Stomach (tissue), 9 donors: ENCODE measurements around the gene FAM53C. TPM values are rescaled to one million over a fixed set of nuclear protein-coding genes. Genes with fewer than 3 reads are reported as not detected.

Source experiments
- DNase-seq, 2 donors: peaks; one replicate each; pipeline versions ENCODE4 v3.0.0 to v3.0.0-alpha.2; 2013 to 2019
- H3K27ac ChIP-seq, 5 donors: fragments of 200-600 bp in 4 of 5; sonication (generic) in 4 of 5; one replicate each; pipeline ENCODE4 v1.5.1; 2013 to 2019; ENCODE audit warnings: mild to moderate bottlenecking in 1 of 5, moderate library complexity in 1 of 5
- H3K27me3 ChIP-seq, 3 donors: fragments of 200-600 bp; sonication (generic); one replicate each; pipeline ENCODE4 v1.5.1; 2017 to 2019; ENCODE audit warnings: mixed run types in 1 of 3
- H3K36me3 ChIP-seq, 4 donors: fragments of 200-600 bp; sonication (generic); 1 replicate in 3 of 4; 2 replicates in 1 of 4; pipeline ENCODE4 v1.5.1; 2016 to 2019
- H3K4me1 ChIP-seq, 4 donors: fragments of 200-600 bp; sonication (generic); one replicate each; pipeline ENCODE4 v1.5.1; 2016 to 2019
- H3K4me3 ChIP-seq, 4 donors: fragments of 200-600 bp; sonication (generic) in 3 of 4; one replicate each; pipeline ENCODE4 v1.5.1; 2016 to 2019; ENCODE audit warnings: mild to moderate bottlenecking in 1 of 4
- H3K9me3 ChIP-seq, 4 donors: fragments of 200-600 bp; sonication (generic); one replicate each; pipeline ENCODE4 v1.5.1; 2016 to 2019
- EP300 ChIP-seq: sonication (generic); formaldehyde crosslinking; IDR thresholded peaks from one replicate; pipeline ENCODE4 v1.6.1; 2017; ENCODE audit warnings: antibody characterized with exemption
- POLR2A ChIP-seq, 4 donors: fragments of 450-650 bp; IDR thresholded peaks; one replicate each; pipeline ENCODE4 v1.6.1; 2016; ENCODE audit warnings: antibody characterized with exemption in 4 of 4, control low read depth in 2 of 4, mild to moderate bottlenecking in 1 of 4, moderate library complexity in 1 of 4
- POLR2AphosphoS5 ChIP-seq, 3 donors: sonication (generic); formaldehyde crosslinking; IDR thresholded peaks; one replicate each; pipeline ENCODE4 v1.6.1; 2016; ENCODE audit warnings: antibody characterized with exemption in 3 of 3
- WGBS, 5 donors: extraction: QIAGEN DNeasy Blood & Tissue Kit in 3 of 5; methylation state at CpG; one replicate each; pipeline versions ENCODE4 v1.1.5 to v1.1.7; 2013 to 2018; 5-methylcytosine and 5-hydroxymethylcytosine counted together
- intact Hi-C: fragments of 100-400 bp; cut with DNase I; formaldehyde crosslinking; loops from one replicate; pipeline ENCODE4 v1.15.1; 2023; ENCODE audit warnings: low total_unique reads
- polyA plus RNA-seq, 3 donors: library from polyadenylated mRNA; stranded (reverse); fragments of 200-250 nt; gene quantifications; one replicate each; pipeline ENCODE4 v1.2.3, GENCODE V29; 2013
- total RNA-seq, 5 donors: library from RNA; depleted of rRNA; stranded (reverse); fragments of >200 nt; gene quantifications; one replicate each; pipeline versions ENCODE4 v1.1.0 to v1.2.3, GENCODE V29; 2014 to 2016
- TF ChIP-seq, protein P1 (sequence below), 7 experiments: fragments of 450-650 bp in 4 of 7; fragments of 200-600 bp in 3 of 7; sonication (generic) in 3 of 7; IDR thresholded peaks; one replicate each; pipeline ENCODE4 v1.5.1; 2016 to 2019; ENCODE audit warnings: antibody characterized with exemption in 7 of 7, control low read depth in 2 of 7, mild to moderate bottlenecking in 1 of 7
- donor health status: healthy with polysubstance abuse.
- donor health status: Bipolar disorder and iron deficiency.
- donor health status: healthy.

The FAM53C gene
- total and polyA plus RNA-seq, 8 donors, result 0.29 to 43.3 (median 15.3) TPM

- H3K27ac ChIP-seq, result no peak overlapping the region
- no peak for DNase-seq
- peaks cover 29 to 54% (median 52%) of the 10 kb centered on the region in 4 donors for H3K36me3 ChIP-seq
- intact Hi-C loops, result no loop called here
- WGBS, 5 donors, result 65 to 86% (median 75%) methylated on average over 5 of the region's 5 CpGs
- H3K4me3 ChIP-seq, result no peak overlapping the region
- no peaks in the 10 kb centered on the region for H3K9me3 ChIP-seq
- H3K27me3 ChIP-seq, result no peaks in the 10 kb centered on the region
- TF ChIP-seq EP300 (no peak), POLR2AphosphoS5 (IDR thresholded peaks at IDR 0.05) (no peak), POLR2A (IDR thresholded peaks at IDR 0.05) (no peak)
- TF ChIP-seq, protein P1, sequence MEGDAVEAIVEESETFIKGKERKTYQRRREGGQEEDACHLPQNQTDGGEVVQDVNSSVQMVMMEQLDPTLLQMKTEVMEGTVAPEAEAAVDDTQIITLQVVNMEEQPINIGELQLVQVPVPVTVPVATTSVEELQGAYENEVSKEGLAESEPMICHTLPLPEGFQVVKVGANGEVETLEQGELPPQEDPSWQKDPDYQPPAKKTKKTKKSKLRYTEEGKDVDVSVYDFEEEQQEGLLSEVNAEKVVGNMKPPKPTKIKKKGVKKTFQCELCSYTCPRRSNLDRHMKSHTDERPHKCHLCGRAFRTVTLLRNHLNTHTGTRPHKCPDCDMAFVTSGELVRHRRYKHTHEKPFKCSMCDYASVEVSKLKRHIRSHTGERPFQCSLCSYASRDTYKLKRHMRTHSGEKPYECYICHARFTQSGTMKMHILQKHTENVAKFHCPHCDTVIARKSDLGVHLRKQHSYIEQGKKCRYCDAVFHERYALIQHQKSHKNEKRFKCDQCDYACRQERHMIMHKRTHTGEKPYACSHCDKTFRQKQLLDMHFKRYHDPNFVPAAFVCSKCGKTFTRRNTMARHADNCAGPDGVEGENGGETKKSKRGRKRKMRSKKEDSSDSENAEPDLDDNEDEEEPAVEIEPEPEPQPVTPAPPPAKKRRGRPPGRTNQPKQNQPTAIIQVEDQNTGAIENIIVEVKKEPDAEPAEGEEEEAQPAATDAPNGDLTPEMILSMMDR (IDR thresholded peaks at IDR 0.05), result no peak
- peaks cover 8 to 43% (median 25%) of the 10 kb centered on the region in 4 donors for H3K4me1 ChIP-seq
Observed at GRCh38 chr5:138372653-138373052, 34.6 kb downstream of the FAM53C start.

DNA sequence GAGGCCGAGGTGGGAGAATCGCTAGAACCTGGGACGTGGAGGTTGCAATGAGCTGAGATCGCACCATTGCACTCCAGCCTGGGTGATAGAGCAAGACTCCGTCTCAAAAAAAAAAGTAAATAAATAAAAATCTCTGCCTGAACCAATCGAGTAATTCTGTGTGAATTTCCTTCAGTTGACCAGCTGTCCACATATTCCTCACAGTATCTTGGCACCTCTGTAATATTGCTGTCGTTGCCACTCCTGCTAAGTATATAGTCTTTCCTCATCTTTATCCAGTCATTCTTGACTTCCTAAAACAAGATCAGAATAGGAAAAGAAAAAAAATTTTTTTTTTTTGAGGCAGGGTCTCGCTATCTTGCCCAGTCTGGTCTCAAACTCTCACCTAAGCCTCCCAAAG lies 44.3 kb downstream of the FAM53C start:
- intact Hi-C loops, result no loop called here
- Histone ChIP-seq H3K27me3 (no peaks in the 10 kb centered on the region), H3K9me3 (no peaks in the 10 kb centered on the region), H3K4me3 (no peak overlapping the region), H3K27ac (no peak overlapping the region), H3K36me3 (peaks cover 59 to 99% (median 96%) of the 10 kb centered on the region in 4 donors), H3K4me1 (peaks cover 0 to 22% (median 10%) of the 10 kb centered on the region in 4 donors)
- no peak for DNase-seq
- 94 to 96% (median 95%) methylated on average over 8 of the region's 8 CpGs for WGBS, 5 donors
- no peak for TF ChIP-seq EP300
- no peak for TF ChIP-seq POLR2A (IDR thresholded peaks at IDR 0.05)
- TF ChIP-seq, protein P1 (IDR thresholded peaks at IDR 0.05), result no peak
- no peak for TF ChIP-seq POLR2AphosphoS5 (IDR thresholded peaks at IDR 0.05)

DNA sequence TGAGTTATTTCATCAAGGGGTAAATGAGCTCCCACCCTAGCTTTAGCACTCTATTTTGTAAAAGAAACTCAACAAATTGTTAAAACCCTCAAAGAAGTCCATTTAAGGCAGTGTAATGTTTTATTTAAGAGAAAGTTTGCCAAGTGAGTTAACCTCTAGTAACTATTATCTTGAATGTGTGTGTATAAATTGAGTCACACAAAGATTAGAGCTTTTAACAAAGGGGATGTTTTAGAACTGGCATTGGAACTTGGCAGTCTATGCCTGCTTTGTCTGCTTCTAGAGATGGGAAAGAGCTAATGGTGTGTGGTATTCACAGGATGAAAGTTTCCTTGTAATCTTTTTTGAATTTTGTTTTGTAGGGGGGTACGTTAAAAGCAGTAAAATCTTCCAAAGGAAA lies 47.6 kb downstream of the FAM53C start:
- H3K4me1 ChIP-seq, result peaks cover 0 to 22% (median 10%) of the 10 kb centered on the region in 4 donors
- TF ChIP-seq EP300, result no peak
- no peak for TF ChIP-seq POLR2A (IDR thresholded peaks at IDR 0.05)
- TF ChIP-seq, protein P1 (IDR thresholded peaks at IDR 0.05), result no peak
- TF ChIP-seq POLR2AphosphoS5 (IDR thresholded peaks at IDR 0.05), result peak in 1 of 3 donors; percentile 54
- H3K36me3 ChIP-seq, result peaks cover 40 to 99% (median 85%) of the 10 kb centered on the region in 4 donors
- no peaks in the 10 kb centered on the region for H3K27me3 ChIP-seq
- peak in 1 of 2 donors; percentile 37 for DNase-seq
- intact Hi-C loops, result no loop called here
- WGBS, 5 donors, result 26 to 66% (median 48%) methylated on average over 1 of the region's 1 CpG
- H3K9me3 ChIP-seq, result no peaks in the 10 kb centered on the region
- H3K27ac ChIP-seq, result peak overlapping the region in 4 of 5 donors; percentile 29 to 67 (median 62)
- no peak overlapping the region for H3K4me3 ChIP-seq

DNA sequence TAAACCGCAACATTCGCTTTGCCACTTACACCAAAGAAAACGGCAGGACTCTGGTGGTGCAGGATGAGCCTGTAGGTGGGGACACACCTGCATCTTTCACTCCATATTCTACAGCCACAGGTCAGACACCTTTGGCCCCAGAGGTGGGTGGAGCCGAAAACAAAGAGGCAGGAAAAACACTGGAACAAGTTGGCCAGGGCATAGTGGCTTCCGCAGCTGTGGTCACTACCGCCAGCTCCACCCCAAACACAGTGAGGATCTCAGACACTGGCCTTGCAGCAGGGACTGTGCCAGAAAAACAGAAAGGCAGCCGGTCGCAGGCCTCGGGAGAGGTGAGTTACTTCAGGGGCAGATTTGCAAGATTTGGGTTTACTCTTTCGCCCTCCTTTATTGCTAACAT lies 48.2 kb downstream of the FAM53C start:
- H3K4me3 ChIP-seq, result no peak overlapping the region
- TF ChIP-seq POLR2AphosphoS5 (IDR thresholded peaks at IDR 0.05), result no peak
- TF ChIP-seq EP300, result no peak
- TF ChIP-seq, protein P1 (IDR thresholded peaks at IDR 0.05), result no peak
- TF ChIP-seq POLR2A (IDR thresholded peaks at IDR 0.05), result no peak

More for the DNA sequence above, 48.2 kb downstream of the FAM53C start:
- intact Hi-C loops, result no loop called here
- 61 to 79% (median 64%) methylated on average over 10 of the region's 10 CpGs for WGBS, 5 donors
- H3K4me1 ChIP-seq, result peaks cover 0 to 22% (median 10%) of the 10 kb centered on the region in 4 donors
- H3K9me3 ChIP-seq, result no peaks in the 10 kb centered on the region
- no peaks in the 10 kb centered on the region for H3K27me3 ChIP-seq
- H3K27ac ChIP-seq, result peak overlapping the region in 3 of 5 donors; percentile 24 to 65 (median 63)
- H3K36me3 ChIP-seq, result peaks cover 40 to 99% (median 85%) of the 10 kb centered on the region in 4 donors
- peak; percentile 23 to 41 for DNase-seq
